Right lobe of liver (tissue), 6 donors: ENCODE results near the gene PNP. TPM values are rescaled to one million over a fixed set of nuclear protein-coding genes. Genes with fewer than 3 reads are reported as not detected.
"Not testable (repeated sequence)": the region's sequence is repeated elsewhere in the genome, so short reads cannot be mapped to it uniquely, and the experiment has no call there.

Experiments
- ATAC-seq, 4 donors: fragments of 200-7000 bp; cut with Tn5 transposase; one replicate each; pipeline ENCODE4 v1.9.1; 2020; ENCODE audit warnings: mild to moderate bottlenecking in 4 of 4, moderate library complexity in 4 of 4
- DNase-seq, 3 donors: peaks; one replicate each; pipeline ENCODE4 v3.0.0-alpha.2; 2020
- H3K27ac ChIP-seq, 3 donors: fragments of 200-600 bp; one replicate each; pipeline ENCODE4 v1.8.0; 2022
- H3K27me3 ChIP-seq, 2 donors: fragments of 200-600 bp; one replicate each; pipeline ENCODE4 v1.8.0; 2022
- H3K36me3 ChIP-seq, 4 donors: fragments of 200-600 bp; sonication (generic) in 1 of 4; one replicate each; pipeline versions ENCODE4 v1.5.1 to v1.8.0; 2017 to 2022; ENCODE audit warnings: control low read depth in 1 of 4
- H3K4me1 ChIP-seq, 4 donors: fragments of 200-600 bp; sonication (generic) in 1 of 4; one replicate each; pipeline versions ENCODE4 v1.5.1 to v1.8.0; 2017 to 2022; ENCODE audit warnings: control low read depth in 1 of 4
- H3K4me3 ChIP-seq, 3 donors: fragments of 200-600 bp; one replicate each; pipeline ENCODE4 v1.8.0; 2022
- H3K9me3 ChIP-seq, 4 donors: fragments of 200-600 bp; sonication (generic) in 1 of 4; one replicate each; pipeline versions ENCODE4 v1.5.1 to v1.8.0; 2017 to 2022; ENCODE audit warnings: control low read depth in 1 of 4
- CTCF ChIP-seq, 4 donors: fragments of 200-600 bp in 3 of 4; fragments of 450-650 bp in 1 of 4; IDR thresholded peaks; one replicate each; pipeline versions ENCODE4 v1.5.1 to v1.8.0; 2016 to 2022; ENCODE audit warnings: antibody characterized with exemption in 4 of 4, mild to moderate bottlenecking in 2 of 4
- POLR2A ChIP-seq: fragments of 450-650 bp; IDR thresholded peaks from one replicate; pipeline ENCODE4 v1.6.1; 2017; ENCODE audit warnings: antibody characterized with exemption, mild to moderate bottlenecking
- WGBS: methylation state at CpG from one replicate; pipeline ENCODE4 v1.1.6; 2018; ENCODE audit warnings: low coverage, low lambda C conversion rate; ENCODE audit not compliant: insufficient coverage; ENCODE audit errors: missing lambda C conversion rate; 5-methylcytosine and 5-hydroxymethylcytosine counted together
- intact Hi-C, 2 donors: fragments of 100-400 bp; cut with DNase I; formaldehyde crosslinking; loops; one replicate each; pipeline versions ENCODE4 v1.11.2 to v1.14.1; 2022
- total RNA-seq, 6 experiments: library from RNA; depleted of rRNA in 2 of 6; stranded (reverse); fragments of >200 nt in 2 of 6; fragmentation: NEBNext Ultra II Directional in 3 of 6; extraction: Animal tissue kit (Norgen Biotek cat#: 25700) in 3 of 6; gene quantifications; one replicate each; pipeline versions ENCODE4 v1.1.0 to v1.2.4, GENCODE V29; 2016 to 2023
- donor health status: DM: no; HTN: yes; CAD: no.
- donor health status: DM: no; HTN: no; CAD: no.
- donor health status: DM: no; HTN: no; CAD: no.
- donor health status: DM: no; HTN: yes; CAD: no.
- donor health status: DM: no; HTN: yes; CAD: no.

Gene PNP
- total RNA-seq, 6 experiments from 2014 or later: 22.1 to 48.9 (median 30.9) TPM

DNA sequence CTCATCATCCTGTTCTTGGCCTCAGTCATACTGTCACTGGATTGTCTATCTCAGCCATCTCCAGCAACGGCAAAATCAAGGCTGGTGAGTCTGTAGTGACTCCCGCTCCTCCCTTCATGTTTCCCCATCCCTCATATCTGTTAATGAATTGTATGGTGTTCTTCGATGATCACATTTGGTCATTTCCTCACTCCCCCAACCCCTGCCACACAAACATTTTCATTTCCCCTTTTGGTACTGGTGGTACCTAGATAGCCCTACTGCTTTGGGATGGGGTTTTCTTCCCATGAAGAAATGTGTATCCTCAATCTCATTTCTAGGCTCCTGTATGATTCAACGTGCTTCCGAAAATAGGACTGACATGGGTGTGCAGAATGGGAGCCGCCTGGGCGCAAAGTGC lies 30.5 kb upstream of the PNP start:
- Histone ChIP-seq H3K9me3 (no peaks in the 10 kb centered on the region), H3K36me3 (no peaks in the 10 kb centered on the region), H3K4me1 (no peaks in the 10 kb centered on the region), H3K4me3 (no peak overlapping the region), H3K27me3 (no peaks in the 10 kb centered on the region), H3K27ac (no peak overlapping the region)
- no peak for ATAC-seq
- 71% methylated on average over 5 of the region's 7 CpGs for WGBS
- intact Hi-C loops: loop anchor here in 1 of 2 donors (10.0 kb wide), 1 partner anchor 166 kb away; no protein-coding TSS in a partner anchor
- TF ChIP-seq POLR2A: no peak
- DNase-seq: no peak

DNA sequence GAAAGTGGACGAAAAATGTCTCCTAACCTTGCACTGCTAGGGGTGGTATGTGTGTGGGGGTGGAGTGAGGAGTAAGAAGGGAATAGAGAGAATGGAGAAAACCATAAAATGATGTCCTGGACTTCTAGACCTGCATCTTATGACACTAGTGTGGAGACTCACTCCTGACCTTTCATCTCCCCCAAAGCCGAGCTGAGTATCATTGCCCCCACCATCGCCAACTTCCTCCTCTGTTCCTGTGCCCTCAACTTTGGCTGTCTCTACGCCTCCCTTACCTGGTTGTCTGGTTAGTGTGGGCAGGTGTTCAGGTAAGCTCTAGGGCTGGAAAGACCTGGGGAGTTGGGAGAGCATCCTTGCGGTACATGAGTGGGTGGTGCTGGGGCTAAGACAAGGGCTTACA lies 28.7 kb upstream of the PNP start:
- Histone ChIP-seq H3K27ac (no peak overlapping the region), H3K27me3 (no peaks in the 10 kb centered on the region), H3K4me1 (no peaks in the 10 kb centered on the region), H3K4me3 (no peak overlapping the region), H3K36me3 (no peaks in the 10 kb centered on the region), H3K9me3 (no peaks in the 10 kb centered on the region)
- TF ChIP-seq POLR2A (no peak), CTCF (IDR thresholded peaks at IDR 0.05) (no peak)
- intact Hi-C loops: no loop called here
- WGBS: 78% methylated on average over 5 of the region's 5 CpGs
- no peak for DNase-seq
- no peak for ATAC-seq

DNA sequence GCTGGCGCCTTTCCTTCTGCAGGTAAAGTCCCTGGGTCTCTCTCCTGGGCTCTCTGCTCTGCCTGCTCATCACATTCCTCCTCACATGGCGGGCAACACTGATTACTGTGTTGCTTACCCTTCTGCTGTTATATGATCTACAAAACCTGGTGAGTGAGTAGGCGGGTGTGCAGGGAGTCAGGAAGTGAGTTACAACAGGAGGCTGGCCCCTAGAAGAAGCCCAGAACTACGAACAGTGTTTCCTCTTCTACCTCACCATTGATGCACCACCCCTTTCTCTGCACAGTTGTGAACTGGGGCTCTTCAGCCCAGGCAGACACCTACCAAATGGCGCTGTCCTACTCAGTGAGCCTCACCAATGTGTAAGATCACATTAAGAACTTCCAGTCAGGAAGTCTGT lies 28.3 kb upstream of the PNP start:
- no peaks in the 10 kb centered on the region for H3K27me3 ChIP-seq
- H3K4me1 ChIP-seq: no peaks in the 10 kb centered on the region
- WGBS: 46% methylated on average over 4 of the region's 5 CpGs
- no peak overlapping the region for H3K27ac ChIP-seq
- peak in 2 of 4 donors; percentile 15 to 21 for ATAC-seq
- peaks cover 0 to 2% (median 0%) of the 10 kb centered on the region in 4 donors for H3K36me3 ChIP-seq
- intact Hi-C loops: no loop called here
- H3K4me3 ChIP-seq: no peak overlapping the region
- no peaks in the 10 kb centered on the region for H3K9me3 ChIP-seq
- DNase-seq: no peak
- TF ChIP-seq POLR2A: no peak
- no peak for TF ChIP-seq CTCF (IDR thresholded peaks at IDR 0.05)

DNA sequence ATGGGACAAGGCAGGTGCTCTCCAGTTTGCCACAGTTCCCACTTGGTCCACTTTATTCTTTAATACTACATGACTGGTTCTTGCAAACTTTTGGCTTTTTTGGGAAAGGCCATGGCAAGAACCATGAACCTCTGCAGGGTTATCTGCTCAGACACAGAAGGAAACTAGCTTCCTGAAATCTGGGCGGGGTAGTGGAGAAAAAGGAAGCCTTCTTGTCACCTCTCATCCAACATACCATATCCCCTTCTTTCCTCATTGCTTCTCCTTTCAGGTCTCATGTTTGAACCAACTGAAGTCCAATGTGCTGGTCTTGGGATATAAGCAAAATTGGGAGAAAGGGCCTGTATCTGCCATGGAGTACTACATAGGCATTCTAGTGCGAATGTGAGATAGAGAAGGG lies 27.7 kb upstream of the PNP start:
- 77% methylated on average over 2 of the region's 2 CpGs for WGBS
- ATAC-seq (peak in 1 of 4 donors; percentile 20), DNase-seq (no peak)
- Histone ChIP-seq H3K36me3 (peaks cover 0 to 8% (median 3%) of the 10 kb centered on the region in 4 donors), H3K27ac (no peak overlapping the region), H3K4me1 (no peaks in the 10 kb centered on the region), H3K27me3 (no peaks in the 10 kb centered on the region), H3K9me3 (no peaks in the 10 kb centered on the region), H3K4me3 (no peak overlapping the region)
- intact Hi-C loops: no loop called here
- TF ChIP-seq POLR2A (no peak), CTCF (IDR thresholded peaks at IDR 0.05) (no peak)

DNA sequence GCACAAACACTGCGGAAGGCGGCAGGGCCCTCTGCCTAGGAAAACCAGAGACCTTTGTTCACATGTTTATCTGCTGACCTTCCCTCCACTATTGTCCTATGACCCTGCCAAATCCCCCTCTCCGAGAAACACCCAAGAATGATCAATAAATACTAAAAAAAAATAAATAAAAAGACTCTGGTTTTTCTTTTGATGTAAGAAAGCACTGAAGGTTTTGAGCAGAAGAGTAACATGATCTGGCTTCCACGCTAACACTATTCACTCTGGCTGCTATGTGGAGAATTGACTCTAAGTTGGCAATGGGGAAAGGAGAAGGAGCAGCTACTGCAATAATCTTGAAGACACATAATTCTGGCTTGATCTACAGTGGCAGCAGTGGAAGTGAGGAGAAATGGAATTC lies 25.6 kb upstream of the PNP start:
- ATAC-seq, DNase-seq, H3K4me1 ChIP-seq, H3K27me3 ChIP-seq, intact Hi-C loops, H3K9me3 ChIP-seq, H3K4me3 ChIP-seq, H3K27ac ChIP-seq: not testable (repeated sequence)
- peaks cover 0 to 29% (median 17%) of the 10 kb centered on the region in 4 donors for H3K36me3 ChIP-seq
- WGBS: 50% methylated on average over 2 of the region's 4 CpGs

DNA sequence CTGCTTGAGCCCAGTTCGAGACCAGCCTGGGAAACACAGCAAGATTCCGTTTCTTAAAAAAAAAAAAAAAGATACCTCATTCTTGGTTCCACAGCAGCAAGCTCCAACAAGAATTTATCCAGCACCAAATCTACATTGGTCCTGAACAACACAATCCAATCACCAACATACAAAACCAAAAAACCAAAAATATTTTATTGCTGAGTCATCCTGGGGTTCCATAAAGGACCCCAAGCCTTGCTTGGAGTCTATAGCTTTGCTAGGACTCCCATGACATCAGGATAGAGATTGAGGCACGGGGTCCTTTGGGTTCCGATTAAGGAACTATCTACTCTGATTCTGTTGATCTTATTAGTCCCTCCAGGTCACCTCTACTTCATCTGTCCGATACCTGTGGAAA lies 22.3 kb upstream of the PNP start:
- DNase-seq: no peak
- ATAC-seq: no peak
- WGBS: 89% methylated on average over 5 of the region's 5 CpGs
- peaks cover 0 to 60% (median 30%) of the 10 kb centered on the region in 4 donors for H3K36me3 ChIP-seq
- intact Hi-C loops: no loop called here
- no peaks in the 10 kb centered on the region for H3K4me1 ChIP-seq
- H3K4me3 ChIP-seq: no peak overlapping the region
- no peaks in the 10 kb centered on the region for H3K9me3 ChIP-seq
- no peak overlapping the region for H3K27ac ChIP-seq
- H3K27me3 ChIP-seq: no peaks in the 10 kb centered on the region
- no peak for TF ChIP-seq POLR2A
- no peak for TF ChIP-seq CTCF (IDR thresholded peaks at IDR 0.05)

DNA sequence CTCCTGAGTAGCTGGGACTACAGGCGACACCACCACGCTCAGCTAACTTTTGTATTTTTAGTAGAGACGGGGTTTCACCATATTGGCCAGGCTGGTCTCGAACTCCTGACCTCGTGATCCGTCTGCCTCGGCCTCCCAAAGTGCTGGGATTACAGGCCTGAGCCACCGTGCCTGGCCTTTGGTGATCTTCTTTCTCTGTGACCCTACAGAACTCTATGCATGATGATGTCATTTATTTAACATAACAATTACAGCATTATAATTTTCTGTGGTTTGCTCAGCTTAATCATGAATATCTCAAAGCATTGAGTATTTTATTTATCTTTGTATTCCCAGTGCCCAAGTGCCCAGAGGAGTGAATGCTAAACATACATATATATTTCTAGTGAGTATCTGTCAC lies 16.4 kb upstream of the PNP start:
- Histone ChIP-seq H3K36me3 (peaks cover 0 to 60% (median 24%) of the 10 kb centered on the region in 4 donors), H3K4me1 (peaks cover 0 to 17% (median 7%) of the 10 kb centered on the region in 4 donors)
- H3K27me3 ChIP-seq, H3K9me3 ChIP-seq, H3K4me3 ChIP-seq, DNase-seq, intact Hi-C loops, ATAC-seq, H3K27ac ChIP-seq: not testable (repeated sequence)
- 89% methylated on average over 8 of the region's 8 CpGs for WGBS
